ENCODE measurements around the gene CRYL1. TPM values are rescaled to one million over a fixed set of nuclear protein-coding genes. Genes with fewer than 3 reads are reported as not detected.

The CRYL1 gene
- total and polyA plus RNA-seq, 2 of the 13 experiments (the other 11 are each of a cell fraction or from before 2014, with no cell fraction given), result 57.2 to 115 TPM

DNA sequence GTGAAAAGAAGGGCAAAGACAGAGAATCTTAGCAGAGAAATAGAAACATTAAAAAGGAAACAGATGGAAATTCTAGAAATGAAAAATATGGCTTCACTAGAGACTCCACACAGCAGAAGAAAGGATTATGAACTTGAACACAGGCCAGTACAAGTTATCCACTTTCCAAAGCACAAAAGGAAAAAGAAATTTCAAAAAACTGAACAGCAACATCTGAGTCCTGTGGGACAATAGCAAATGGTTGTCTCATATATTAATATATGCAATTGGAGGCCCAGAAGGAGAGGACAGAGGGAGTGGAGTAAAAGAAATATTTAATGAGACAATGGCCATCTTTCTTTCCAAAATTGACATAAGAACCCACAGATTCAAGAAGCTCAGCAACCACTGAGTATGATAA lies 151.8 kb downstream of the CRYL1 start:
- TF ChIP-seq ZNF660 (CRISPR knock-in tag; IDR thresholded peaks at IDR 0.05; ENCODE audit: borderline replicate concordance, low read depth) (no peak), NFRKB (IDR thresholded peaks at IDR 0.05) (no peak), ZNF782 (CRISPR knock-in tag; IDR thresholded peaks at IDR 0.05; ENCODE audit: borderline replicate concordance) (no peak), NFYB (CRISPR knock-in tag; IDR thresholded peaks at IDR 0.05) (no peak), IKZF1 (IDR thresholded peaks at IDR 0.05) (no peak), RXRA (CRISPR knock-in tag; IDR thresholded peaks at IDR 0.05) (no peak), ZNF569 (CRISPR knock-in tag; IDR thresholded peaks at IDR 0.05; ENCODE audit: borderline replicate concordance) (no peak), ZNF816 (CRISPR knock-in tag; IDR thresholded peaks at IDR 0.05; ENCODE audit: borderline replicate concordance) (no peak), SP140L (CRISPR knock-in tag; IDR thresholded peaks at IDR 0.05; ENCODE audit: borderline replicate concordance) (no peak), HIVEP1 (CRISPR knock-in tag; IDR thresholded peaks at IDR 0.05) (no peak), ZNF510 (CRISPR knock-in tag; IDR thresholded peaks at IDR 0.05; ENCODE audit: low read depth) (no peak)
- BruUV-seq (replicated peaks), result no TSS peak
- intact Hi-C loops (cut with micrococcal nuclease; ENCODE audit: unreplicated experiment) (no loop called here), in situ Hi-C loops (cut with HindIII; ENCODE audit: extremely low pct_ligation_motif_present, low pct_unique_long_range_greater_than_20kb) (no loop called here)
- Histone ChIP-seq H2AFZ (ENCODE audit: low read length) (no peak overlapping the region), H3K4me3 (replicated peaks in 1 of 3; ENCODE audit: insufficient read depth in 1 of 3, low read depth in 2 of 3, low read length in 3 of 3) (no peak overlapping the region), H3K27ac (ENCODE audit: extremely low read length, insufficient read depth, low read length) (no peak overlapping the region), H4K20me1 (ENCODE audit: insufficient read depth, low read length) (no peaks in the 10 kb centered on the region), H3K27me3 (ENCODE audit: control insufficient read depth in 1 of 2, insufficient read depth in 2 of 2, low read length in 2 of 2) (no peaks in the 10 kb centered on the region; a peak in 1 of 5 replicates), H3K36me3 (replicated peaks in 1 of 2; ENCODE audit: control insufficient read depth in 1 of 2, insufficient read depth in 2 of 2, low read length in 2 of 2) (no peaks in the 10 kb centered on the region), H3K4me1 (ENCODE audit: insufficient read depth, low read length) (no peaks in the 10 kb centered on the region), H3K79me2 (ENCODE audit: insufficient read depth, low read length) (no peaks in the 10 kb centered on the region), H3K4me2 (ENCODE audit: low read depth, low read length) (no peak overlapping the region), H3K9me3 (ENCODE audit: low read length) (no peaks in the 10 kb centered on the region), H3K9ac (ENCODE audit: insufficient read depth, low read depth, low read length) (no peak overlapping the region)
- no peak for FAIRE-seq
- ChIA-PET CTCF (ENCODE audit: low intra/inter-chr PET ratio, low total read pairs) (no interaction called here), POLR2A (no interaction called here)
- DNase-seq (ENCODE audit: low spot score), result no peak
- no peak for ATAC-seq

DNA sequence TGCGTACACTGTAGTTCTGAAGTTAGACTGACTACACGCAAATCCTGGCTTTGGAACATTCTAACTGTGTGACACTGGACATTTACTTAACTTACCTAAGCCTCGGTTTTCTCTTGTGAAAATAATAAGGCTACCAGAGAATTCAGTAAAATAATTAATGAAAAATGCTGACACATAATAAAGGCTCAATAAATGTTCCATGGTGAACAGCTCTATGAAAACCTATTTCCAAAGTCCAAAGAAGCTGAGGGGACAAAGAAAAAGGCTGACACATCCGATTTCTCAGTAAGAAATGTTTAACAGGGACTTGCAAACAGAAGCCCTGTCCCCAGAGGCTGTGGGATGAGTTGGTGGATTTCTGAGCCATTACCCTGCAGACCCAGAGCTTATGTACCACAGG lies 153.8 kb downstream of the CRYL1 start:
- no TSS peak for BruUV-seq (replicated peaks)
- H3K4me2 ChIP-seq (ENCODE audit: low read depth, low read length), result no peak overlapping the region
- no peak for TF ChIP-seq ZFP37 (CRISPR knock-in tag; IDR thresholded peaks at IDR 0.05; ENCODE audit: borderline replicate concordance)
- TF ChIP-seq MAFF (IDR thresholded peaks at IDR 0.05; ENCODE audit: low read depth, low read length), result peak; percentile 73
- no peak for TF ChIP-seq HOXA5 (CRISPR knock-in tag; IDR thresholded peaks at IDR 0.05)
- peak; percentile 55 to 85 for TF ChIP-seq MAFK (conservative IDR thresholded peaks at IDR 0.05 in 1 of 2, IDR thresholded peaks at IDR 0.05 in 1 of 2; ENCODE audit: low read length in 2 of 2)
- ATAC-seq, result no peak
- in situ Hi-C loops (cut with HindIII; ENCODE audit: extremely low pct_ligation_motif_present, low pct_unique_long_range_greater_than_20kb), result no loop called here
- H3K27me3 ChIP-seq (ENCODE audit: control insufficient read depth in 1 of 2, insufficient read depth in 2 of 2, low read length in 2 of 2), result no peaks in the 10 kb centered on the region; a peak in 2 of 5 replicates
- no peak overlapping the region for H3K4me3 ChIP-seq (replicated peaks in 1 of 3; ENCODE audit: insufficient read depth in 1 of 3, low read depth in 2 of 3, low read length in 3 of 3)
- CTCF ChIA-PET (ENCODE audit: low intra/inter-chr PET ratio, low total read pairs), result no interaction called here
- H3K9ac ChIP-seq (ENCODE audit: insufficient read depth, low read depth, low read length), result no peak overlapping the region
- no peaks in the 10 kb centered on the region for H4K20me1 ChIP-seq (ENCODE audit: insufficient read depth, low read length)
- H3K27ac ChIP-seq (ENCODE audit: extremely low read length, insufficient read depth, low read length), result no peak overlapping the region
- H3K79me2 ChIP-seq (ENCODE audit: insufficient read depth, low read length), result no peaks in the 10 kb centered on the region
- 34% methylated on average over 4 of the region's 4 CpGs for WGBS (ENCODE audit: low lambda C conversion rate)
- H3K4me1 ChIP-seq (ENCODE audit: insufficient read depth, low read length), result no peaks in the 10 kb centered on the region
- intact Hi-C loops (cut with micrococcal nuclease; ENCODE audit: unreplicated experiment), result no loop called here
- no peak for FAIRE-seq
- H3K36me3 ChIP-seq (replicated peaks in 1 of 2; ENCODE audit: control insufficient read depth in 1 of 2, insufficient read depth in 2 of 2, low read length in 2 of 2), result no peaks in the 10 kb centered on the region
- H3K9me3 ChIP-seq (ENCODE audit: low read length), result no peaks in the 10 kb centered on the region
- DNase-seq (ENCODE audit: low spot score), result no peak
- no peak overlapping the region for H2AFZ ChIP-seq (ENCODE audit: low read length)
- POLR2A ChIA-PET, result no interaction called here

Data from HepG2 (cell line).